Measurements from ENCODE around the gene USP32.
"Not testable (repeated sequence)": the region's sequence is repeated elsewhere in the genome, so short reads cannot be mapped to it uniquely, and the experiment has no call there.

Gene USP32

DNA sequence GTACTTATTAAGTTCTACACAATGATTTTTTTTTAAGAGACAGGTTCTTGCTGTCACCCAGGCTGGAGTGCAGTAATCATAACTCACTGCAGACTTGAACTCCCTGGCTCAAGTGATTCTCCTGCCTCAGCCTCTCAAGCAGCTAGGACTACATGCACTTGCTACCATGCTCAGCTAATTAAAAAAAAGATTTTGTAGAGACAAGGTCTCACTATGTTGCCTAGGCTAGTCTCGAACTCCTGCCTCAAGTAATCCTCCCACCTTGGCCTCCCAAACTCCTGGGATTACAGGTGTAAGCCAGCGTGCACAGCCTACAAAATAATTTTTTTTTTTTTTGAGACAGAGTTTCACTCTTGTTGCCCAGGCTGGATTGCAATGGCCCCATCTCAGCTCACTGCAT is 22.2 kb downstream of the USP32 start:
- no peak for DNase-seq

GRCh38 chr17:60363700-60364405 is 28.1 kb downstream of the USP32 start:
- DNase-seq, result no peak

DNA sequence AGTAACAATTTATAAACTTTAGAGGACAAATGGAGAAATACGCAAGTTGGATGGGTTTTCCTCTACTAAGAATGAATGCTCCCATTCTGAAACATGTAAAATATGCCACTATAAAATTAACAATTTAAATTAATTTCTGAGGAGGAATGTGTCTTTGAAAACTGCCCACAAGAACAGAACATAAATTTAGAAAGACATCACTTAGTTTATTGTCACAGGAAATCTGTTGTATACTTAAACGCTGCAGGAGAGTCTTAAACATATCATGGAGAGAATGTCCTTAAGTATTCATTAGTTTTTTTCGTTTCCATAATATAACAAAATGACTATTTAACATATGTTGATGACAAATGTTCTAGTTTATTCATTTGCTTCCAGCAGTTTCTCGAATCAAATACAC is 29.6 kb downstream of the USP32 start:
- DNase-seq, result no peak

DNA sequence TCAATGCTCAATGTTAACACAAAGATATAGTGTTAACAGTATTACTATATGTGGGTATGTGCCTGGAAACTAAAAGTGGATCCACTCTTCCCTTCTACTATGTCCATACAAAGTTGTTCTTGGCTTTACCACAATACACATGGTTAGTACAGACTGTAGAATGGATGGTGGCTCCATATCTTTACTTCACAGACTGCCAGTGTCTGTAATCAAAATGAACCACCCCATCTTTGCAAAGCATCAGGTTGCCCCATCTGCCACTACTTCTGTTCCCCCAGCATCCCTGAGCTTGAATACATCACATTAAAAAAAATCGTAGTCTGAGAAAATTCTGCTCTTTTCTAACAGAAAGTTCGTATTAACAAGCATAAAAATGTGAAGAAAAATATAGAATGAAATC is 30.0 kb downstream of the USP32 start:
- DNase-seq, result no peak

DNA sequence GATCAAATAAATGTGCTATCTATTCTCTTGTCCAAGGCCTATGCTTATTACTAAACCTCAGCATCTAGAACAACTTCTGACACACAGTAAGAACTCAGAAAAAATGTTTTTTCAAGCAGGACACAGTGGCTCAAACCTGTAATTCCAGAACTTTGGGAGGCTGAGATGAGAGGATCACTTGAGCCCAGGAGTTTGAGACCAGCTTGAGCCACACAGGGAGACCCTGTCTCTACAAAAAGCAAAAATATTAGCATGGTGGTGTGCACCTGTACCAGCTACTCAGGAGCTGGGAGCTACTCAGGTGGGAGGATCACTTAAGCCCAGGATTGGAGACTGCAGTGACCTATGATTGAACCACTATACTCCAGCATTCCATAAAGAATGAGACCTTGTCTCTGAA is 32.5 kb downstream of the USP32 start:
- DNase-seq, result no peak

GRCh38 chr17:60358606-60359225 is 33.2 kb downstream of the USP32 start:
- no peak for DNase-seq

- DNase-seq, result no peak
Observed at GRCh38 chr17:60356940-60357339, 35.0 kb downstream of the USP32 start.

- no peak for DNase-seq
Observed at GRCh38 chr17:60355663-60356594, 36.0 kb downstream of the USP32 start.

DNA sequence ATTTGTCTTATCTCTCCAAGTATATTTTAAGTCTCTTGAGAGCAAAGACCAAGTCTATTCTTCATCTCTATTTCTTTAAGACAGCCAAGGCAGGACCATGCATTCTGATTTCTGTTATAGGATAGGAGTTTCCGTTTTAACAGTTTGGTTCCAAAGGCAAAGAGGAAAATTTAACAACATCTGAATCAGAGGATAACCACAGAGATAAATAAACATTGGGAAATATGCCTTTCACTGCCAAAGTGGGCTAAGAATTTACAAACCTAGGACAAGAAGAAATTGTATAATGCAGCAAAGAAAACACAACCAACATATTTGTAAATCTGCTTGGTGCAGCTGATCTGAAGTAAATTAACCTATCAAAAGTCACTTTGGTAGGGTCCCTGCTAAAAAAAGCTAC is 37.7 kb downstream of the USP32 start:
- no peak for DNase-seq

DNA sequence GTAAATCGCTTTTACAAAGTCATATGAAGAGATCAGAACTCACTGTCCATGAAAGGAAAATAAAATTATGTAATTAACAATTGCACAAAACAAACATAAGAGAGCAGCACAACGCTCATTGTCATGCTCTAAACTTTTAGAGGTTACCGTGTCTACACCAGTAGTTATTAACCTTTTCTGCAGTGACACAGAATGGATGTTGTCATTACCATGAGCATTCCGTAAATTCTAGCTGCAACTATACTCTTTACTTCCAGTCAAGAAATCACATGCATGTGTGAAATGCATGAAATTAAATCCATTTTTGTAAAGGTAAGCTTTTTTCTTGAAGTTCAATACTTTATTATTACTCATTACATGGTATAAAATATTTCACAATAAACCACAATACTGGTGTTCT is 38.2 kb downstream of the USP32 start:
- no peak for DNase-seq

DNA sequence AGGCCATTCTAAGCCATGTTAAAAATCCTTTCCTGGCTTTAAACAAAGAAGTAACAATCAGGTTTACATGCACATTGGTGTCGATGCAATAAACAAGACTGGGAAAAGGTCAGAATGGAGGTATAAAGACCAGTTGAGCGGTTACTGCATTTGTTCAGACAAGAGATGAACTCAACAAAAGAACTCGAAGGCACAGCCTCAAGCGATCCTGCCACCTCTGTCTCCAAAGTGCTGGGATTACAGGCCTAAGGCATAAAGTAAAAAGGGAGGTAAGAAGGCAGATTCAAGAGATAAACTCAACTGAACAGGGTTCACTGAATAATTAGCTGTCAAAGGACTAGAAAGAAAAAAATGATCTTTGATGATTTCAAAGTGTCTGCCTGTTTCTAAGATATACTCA is 39.4 kb downstream of the USP32 start:
- no peak for DNase-seq

DNA sequence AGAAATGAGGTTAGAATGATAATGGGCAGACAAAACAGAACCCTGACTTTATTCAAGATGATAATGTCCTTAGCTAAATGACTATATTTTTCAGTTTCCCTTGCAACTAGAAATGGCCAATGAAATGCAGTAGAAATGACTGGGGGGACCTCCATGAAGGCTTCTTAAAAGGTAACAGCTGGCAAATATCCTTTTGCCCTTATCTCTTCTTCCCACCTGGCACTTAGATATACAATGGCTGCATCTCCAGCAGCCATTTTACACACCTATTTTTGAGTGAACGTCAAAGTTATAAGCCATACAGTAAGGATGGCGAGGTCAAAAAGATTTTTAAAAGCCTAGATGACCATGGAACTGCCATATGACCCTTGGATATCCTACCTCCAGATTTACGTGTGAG is 39.9 kb downstream of the USP32 start:
- no peak for DNase-seq

GRCh38 chr17:60351012-60351695 is 40.8 kb downstream of the USP32 start:
- no peak for DNase-seq

DNA sequence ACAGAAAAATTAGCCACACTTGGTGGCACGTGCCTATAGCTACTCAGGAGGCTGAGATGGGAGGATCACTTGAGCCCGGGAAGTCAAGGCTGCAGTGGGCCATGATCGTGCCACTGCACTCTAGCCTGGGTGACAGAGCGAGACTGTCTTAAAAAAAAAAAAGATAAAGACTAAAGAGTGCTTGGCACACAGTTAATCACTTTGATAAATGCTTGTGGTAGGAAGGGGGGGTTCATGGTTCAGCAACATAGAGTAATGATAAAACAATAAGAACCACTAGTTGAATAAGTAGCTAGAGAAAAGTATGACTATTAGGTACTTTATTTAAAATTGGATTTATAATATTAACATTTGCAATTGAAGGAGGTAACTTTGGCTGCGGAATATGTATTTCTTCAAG is 43.3 kb downstream of the USP32 start:
- DNase-seq, result no peak

- DNase-seq, result no peak
Observed at GRCh38 chr17:60345233-60345632, 46.7 kb downstream of the USP32 start.

GRCh38 chr17:60342492-60342891 is 49.4 kb downstream of the USP32 start:
- DNase-seq, result not testable (repeated sequence)

GRCh38 chr17:60335289-60335688 is 56.6 kb downstream of the USP32 start:
- DNase-seq, result no peak

DNA sequence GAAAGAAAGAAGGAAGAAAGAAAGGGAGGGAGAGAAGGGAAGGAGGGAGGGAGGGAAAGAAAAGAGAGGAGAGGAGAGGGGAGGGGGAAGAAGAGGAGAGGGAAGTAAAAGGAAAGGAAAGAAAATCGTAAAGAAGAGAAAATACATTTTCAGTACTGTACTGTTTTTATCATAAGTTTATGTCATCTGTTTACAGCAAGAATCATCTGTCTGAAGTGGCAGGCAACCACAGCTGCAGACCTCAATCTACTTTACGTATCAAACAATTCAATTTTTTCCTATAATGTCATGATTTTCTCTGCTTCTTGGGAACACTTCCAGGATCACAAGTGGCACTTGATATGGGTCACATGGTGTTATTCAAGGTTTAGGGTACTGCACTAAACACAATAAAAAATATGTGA is 58.3 kb downstream of the USP32 start:
- no peak for DNase-seq

DNA sequence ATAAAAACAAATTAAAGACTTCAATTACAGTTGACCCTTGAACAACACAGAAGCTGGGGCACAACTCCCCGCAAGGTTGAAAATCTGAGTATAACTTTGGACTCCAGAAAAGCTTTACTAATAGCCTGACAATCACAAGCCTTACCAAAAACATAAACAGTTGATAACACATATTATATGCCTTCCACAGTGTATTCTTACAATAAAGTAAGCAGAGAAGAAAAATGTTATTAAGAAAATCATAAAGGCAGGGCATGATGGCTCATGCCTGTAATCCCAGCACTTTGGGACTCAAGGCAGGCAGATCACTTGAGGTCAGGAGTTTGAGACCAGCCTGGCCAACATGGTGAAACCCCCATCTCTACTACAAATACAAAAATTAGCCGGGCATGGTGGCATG is 58.9 kb downstream of the USP32 start:
- not testable (repeated sequence) for DNase-seq

DNA sequence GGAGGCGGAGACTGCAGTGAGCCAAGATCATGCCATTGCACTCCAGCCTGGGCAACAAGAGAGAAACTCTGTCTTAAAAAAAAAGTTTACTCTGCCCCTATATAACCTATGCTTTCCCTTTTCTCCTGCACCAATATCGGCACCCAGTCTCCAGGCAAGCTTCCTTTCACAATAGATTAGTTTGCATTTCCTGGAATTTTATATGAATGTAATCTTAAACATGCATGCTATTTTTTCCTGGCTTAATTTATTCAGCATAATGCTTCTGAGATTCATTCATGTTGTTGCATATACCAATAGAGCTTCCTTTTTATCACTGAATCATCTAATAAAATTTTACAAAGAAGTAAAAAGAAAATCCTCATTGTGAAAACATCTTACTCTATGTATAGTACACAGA is 59.4 kb downstream of the USP32 start:
- no peak for DNase-seq

GRCh38 chr17:60330731-60331130 is 61.2 kb downstream of the USP32 start:
- no peak for DNase-seq

- DNase-seq, result no peak
Observed at GRCh38 chr17:60328679-60329078, 63.3 kb downstream of the USP32 start.

DNA sequence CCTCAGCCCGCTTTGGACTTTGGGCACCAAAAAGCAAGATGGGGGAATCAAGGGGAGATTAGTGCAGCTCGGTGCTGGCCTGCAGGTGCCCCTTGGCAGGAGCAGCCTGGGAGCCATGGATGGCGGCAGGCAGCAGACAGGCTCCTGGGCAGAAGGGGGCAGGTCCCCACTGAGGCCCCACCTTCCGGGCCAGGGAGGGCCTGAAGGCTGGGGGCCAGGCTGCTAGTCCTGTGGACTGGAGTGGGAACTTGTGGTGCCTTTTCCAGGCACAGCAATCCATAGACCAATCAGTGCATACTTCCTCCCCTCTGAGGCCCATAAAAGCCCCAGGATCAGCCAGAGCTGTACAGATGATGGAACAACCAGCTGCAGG is 64.0 kb downstream of the USP32 start:
- no peak for DNase-seq
